Endothelial cell of umbilical vein (primary cell): ENCODE results near the gene IER3. TPM values are rescaled to one million over a fixed set of nuclear protein-coding genes. Genes with fewer than 3 reads are reported as not detected.

Experiments
- BruUV-seq: library from RNA; stranded (reverse); fragments of 400-500 nt; replicated peaks from 2 replicates; lab custom pipeline; 2021; lab: Mats Ljungman, UMichigan
- CTCF ChIA-PET: fragments of 300-600, 350-600 bp; sonication (Branson Sonifier 250); formaldehyde crosslinking; loops from one replicate; lab custom pipeline; 2021; ENCODE audit warnings: antibody characterized with exemption, inconsistent platforms; lab: Charles Lee
- POLR2A ChIA-PET: fragments of 300-600, 350-600 bp; sonication (Branson Sonifier 250); formaldehyde crosslinking; loops from one replicate; lab custom pipeline; 2021; ENCODE audit warnings: antibody characterized with exemption, inconsistent platforms; lab: Charles Lee
- DNase-seq: peaks from one replicate; pipeline ENCODE4 v3.0.0-alpha.2; 2011; ENCODE audit warnings: low read depth, low spot score
- FAIRE-seq: peaks from 2 replicates; lab custom pipeline; 2011; peaks lifted over from hg19 to GRCh38; lab: Jason Lieb, UNC
- H2AFZ ChIP-seq: 2 replicates; pipeline ENCODE4 v1.6.0; 2012; ENCODE audit warnings: low read depth, low read length, control low read depth, inconsistent platforms
- H3K27ac ChIP-seq: 2 replicates; pipeline ENCODE4 v1.5.1; 2011; ENCODE audit warnings: low read depth, mild to moderate bottlenecking, control low read depth, low read length, moderate library complexity; ENCODE audit not compliant: insufficient read depth
- H3K27me3 ChIP-seq, 2 experiments: 2 replicates each; pipeline versions ENCODE4 v1.6.0 to v1.6.1; 2011; ENCODE audit warnings: low read length in 2 of 2, mixed read lengths in 1 of 2; ENCODE audit not compliant: control insufficient read depth in 2 of 2, insufficient read depth in 2 of 2
- H3K36me3 ChIP-seq, 2 experiments: 2 replicates in 1 of 2; 3 replicates in 1 of 2; pipeline ENCODE4 v1.5.1; 2011; ENCODE audit warnings: low read length in 2 of 2, mild to moderate bottlenecking in 1 of 2, moderate library complexity in 1 of 2; ENCODE audit not compliant: control insufficient read depth in 2 of 2, insufficient read depth in 2 of 2; ENCODE audit errors: extremely low read depth in 1 of 2
- H3K4me1 ChIP-seq: 3 replicates; pipeline ENCODE4 v1.5.1; 2011; ENCODE audit warnings: mild to moderate bottlenecking, low read length; ENCODE audit not compliant: control insufficient read depth, insufficient read depth; ENCODE audit errors: extremely low read depth
- H3K4me2 ChIP-seq: 2 replicates; pipeline ENCODE4 v1.6.1; 2011; ENCODE audit warnings: low read length, control low read depth, mixed read lengths; ENCODE audit not compliant: insufficient read depth
- H3K4me3 ChIP-seq, 3 experiments: fragments of 200-600 bp in 1 of 3; sonication (generic), shearing (Covaris generic) in 1 of 3; replicated peaks in 1 of 3; 2 replicates each; pipeline ENCODE4 v1.5.1; 2011 to 2016; ENCODE audit warnings: control low read depth in 3 of 3, low read length in 3 of 3, mild to moderate bottlenecking in 2 of 3, inconsistent platforms in 1 of 3, low read depth in 1 of 3, moderate library complexity in 1 of 3; ENCODE audit not compliant: insufficient read depth in 1 of 3
- H3K79me2 ChIP-seq: 2 replicates; pipeline ENCODE4 v1.6.0; 2012; ENCODE audit warnings: low read length, inconsistent platforms; ENCODE audit not compliant: control insufficient read depth, insufficient read depth
- H3K9ac ChIP-seq: replicated peaks from 2 replicates; pipeline ENCODE3; 2011; ENCODE audit warnings: low read length, control low read depth; ENCODE audit not compliant: insufficient read depth; ENCODE audit errors: extremely low read depth
- H3K9me1 ChIP-seq: replicated peaks from 3 replicates; pipeline ENCODE4 v1.6.0; 2011; ENCODE audit warnings: mild to moderate bottlenecking, low read length; ENCODE audit not compliant: control insufficient read depth, insufficient read depth; ENCODE audit errors: extremely low read depth
- H3K9me3 ChIP-seq: replicated peaks from 2 replicates; pipeline ENCODE4 v1.5.1; 2012; ENCODE audit warnings: low read length, inconsistent platforms; ENCODE audit not compliant: control insufficient read depth, insufficient read depth
- H4K20me1 ChIP-seq: replicated peaks from 2 replicates; pipeline ENCODE3; 2011; ENCODE audit warnings: mild to moderate bottlenecking, low read length; ENCODE audit not compliant: control insufficient read depth, insufficient read depth; ENCODE audit errors: extremely low read depth
- EZH2 ChIP-seq: IDR thresholded peaks from 2 replicates; pipeline ENCODE4 v1.6.1; 2012; ENCODE audit warnings: borderline replicate concordance, low read depth, mild to moderate bottlenecking, moderate library complexity, low read length, inconsistent platforms; ENCODE audit not compliant: severe bottlenecking
- FOS ChIP-seq: IDR thresholded peaks from 2 replicates; pipeline ENCODE4 v1.6.1; 2011; ENCODE audit warnings: mild to moderate bottlenecking, low read length, moderate library complexity, borderline replicate concordance; ENCODE audit not compliant: insufficient read depth
- GATA2 ChIP-seq: IDR thresholded peaks from 2 replicates; pipeline ENCODE4 v1.7.0; 2011; ENCODE audit warnings: low read depth, mild to moderate bottlenecking, moderate library complexity, mixed read lengths, low read length; ENCODE audit not compliant: insufficient read length, insufficient read depth
- JUN ChIP-seq: IDR thresholded peaks from 2 replicates; pipeline ENCODE4 v1.6.1; 2011; ENCODE audit warnings: borderline replicate concordance, low read depth; ENCODE audit not compliant: insufficient read length, insufficient read depth
- MYC ChIP-seq: IDR thresholded peaks from one replicate; pipeline ENCODE4 v1.6.1; 2011; ENCODE audit warnings: mild to moderate bottlenecking, low read depth, low read length
- POLR2A ChIP-seq: IDR thresholded peaks from 2 replicates; pipeline ENCODE4 v1.6.1; 2012; ENCODE audit warnings: low read depth, mild to moderate bottlenecking, control low read depth, low read length
- POLR2AphosphoS5 ChIP-seq: IDR thresholded peaks from 2 replicates; pipeline ENCODE4 v1.6.1; 2012; ENCODE audit warnings: low read depth, mild to moderate bottlenecking, control low read depth, low read length, moderate library complexity; ENCODE audit not compliant: insufficient read depth
- dilution Hi-C: fragments of 300-500 bp; cut with MboI; formaldehyde crosslinking; loops from one replicate; pipeline ENCODE4 v1.15.0; 2019; ENCODE audit warnings: low sequenced_read_pairs; ENCODE audit not compliant: extremely low pct_ligation_motif_present
- intact Hi-C: fragments of 100-400 bp; cut with micrococcal nuclease; formaldehyde crosslinking; loops from one replicate; pipeline ENCODE4 v1.10.0; 2022
- polyA plus RNA-seq, 4 experiments: library from polyadenylated mRNA; depleted of rRNA in 3 of 4; stranded (reverse) in 3 of 4; unstranded in 1 of 4; fragments of >200 nt; gene quantifications; 2 replicates each; pipeline versions ENCODE4 v1.2.1 to v1.2.3, GENCODE V29; 2011 to 2012; ENCODE audit warnings: missing spikeins in 1 of 4
- total RNA-seq: library from RNA; stranded (reverse); gene quantifications from 2 replicates; pipeline ENCODE4 v1.2.3, GENCODE V29; 2021
- TF ChIP-seq, protein P1 (sequence below): IDR thresholded peaks from 2 replicates; pipeline ENCODE4 v1.6.1; 2011; ENCODE audit not compliant: insufficient read depth, insufficient read length
- TF ChIP-seq, protein P2 (sequence below), 2 donors: IDR thresholded peaks; 1 replicate in 1 of 2; 2 replicates in 1 of 2; pipeline ENCODE4 v1.5.1; 2011; ENCODE audit warnings: low read length in 2 of 2, mild to moderate bottlenecking in 2 of 2, moderate library complexity in 2 of 2, control low read depth in 1 of 2, inconsistent platforms in 1 of 2, low read depth in 1 of 2; ENCODE audit not compliant: insufficient read depth in 1 of 2; ENCODE audit errors: extremely low read depth in 1 of 2

Gene IER3
- total and polyA plus RNA-seq, 2 donors (not counting 3 experiments of a cell fraction or from before 2014, with no cell fraction given), result 170 to 468 TPM

- DNase-seq, result no peak
- Histone ChIP-seq H3K27ac (peak overlapping the region; percentile 96), H3K79me2 (no peaks in the 10 kb centered on the region), H3K9me1 (no peaks in the 10 kb centered on the region), H2AFZ (no peak overlapping the region), H3K36me3 (no peaks in the 10 kb centered on the region), H3K4me2 (no peak overlapping the region), H3K9ac (peak overlapping the region; percentile 88), H3K4me3 (no peak overlapping the region), H3K27me3 (no peaks in the 10 kb centered on the region), H3K4me1 (peaks cover 25% of the 10 kb centered on the region), H4K20me1 (no peaks in the 10 kb centered on the region), H3K9me3 (no peaks in the 10 kb centered on the region)
- BruUV-seq, result no TSS peak
- FAIRE-seq, result no peak
- CTCF ChIA-PET, result interaction anchor here (0.9 to 2.5 kb wide), 6 partner anchors 18 to 317 kb away, joined by 3 to 14 read pairs (median 3); no protein-coding TSS in a partner anchor
- intact Hi-C loops, result no loop called here
- TF ChIP-seq POLR2A (no peak), EZH2 (no peak), MYC (no peak), FOS (no peak), GATA2 (no peak), POLR2AphosphoS5 (no peak), JUN (no peak)
- TF ChIP-seq, protein P1, sequence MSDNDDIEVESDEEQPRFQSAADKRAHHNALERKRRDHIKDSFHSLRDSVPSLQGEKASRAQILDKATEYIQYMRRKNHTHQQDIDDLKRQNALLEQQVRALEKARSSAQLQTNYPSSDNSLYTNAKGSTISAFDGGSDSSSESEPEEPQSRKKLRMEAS, result no peak
- TF ChIP-seq, protein P2, sequence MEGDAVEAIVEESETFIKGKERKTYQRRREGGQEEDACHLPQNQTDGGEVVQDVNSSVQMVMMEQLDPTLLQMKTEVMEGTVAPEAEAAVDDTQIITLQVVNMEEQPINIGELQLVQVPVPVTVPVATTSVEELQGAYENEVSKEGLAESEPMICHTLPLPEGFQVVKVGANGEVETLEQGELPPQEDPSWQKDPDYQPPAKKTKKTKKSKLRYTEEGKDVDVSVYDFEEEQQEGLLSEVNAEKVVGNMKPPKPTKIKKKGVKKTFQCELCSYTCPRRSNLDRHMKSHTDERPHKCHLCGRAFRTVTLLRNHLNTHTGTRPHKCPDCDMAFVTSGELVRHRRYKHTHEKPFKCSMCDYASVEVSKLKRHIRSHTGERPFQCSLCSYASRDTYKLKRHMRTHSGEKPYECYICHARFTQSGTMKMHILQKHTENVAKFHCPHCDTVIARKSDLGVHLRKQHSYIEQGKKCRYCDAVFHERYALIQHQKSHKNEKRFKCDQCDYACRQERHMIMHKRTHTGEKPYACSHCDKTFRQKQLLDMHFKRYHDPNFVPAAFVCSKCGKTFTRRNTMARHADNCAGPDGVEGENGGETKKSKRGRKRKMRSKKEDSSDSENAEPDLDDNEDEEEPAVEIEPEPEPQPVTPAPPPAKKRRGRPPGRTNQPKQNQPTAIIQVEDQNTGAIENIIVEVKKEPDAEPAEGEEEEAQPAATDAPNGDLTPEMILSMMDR (IDR thresholded peaks at IDR 0.05; ENCODE audit: extremely low read depth in 1 of 2, insufficient read depth in 1 of 2, low read depth in 1 of 2, low read length in 2 of 2), result no peak
- POLR2A ChIA-PET, result no interaction called here
- dilution Hi-C loops, result no loop called here
Measured at GRCh38 chr6:30770592-30770991, 26.2 kb upstream of the IER3 start.
